ENCODE results near the gene PRAMEF17.
"Not testable (repeated sequence)": the region's sequence is repeated elsewhere in the genome, so short reads cannot be mapped to it uniquely, and the experiment has no call there.

GRCh38 chr1:13378983-13379382 is 10.4 kb upstream of the PRAMEF17 start:
- TF ChIP-seq EP300 (IDR thresholded peaks at IDR 0.05; ENCODE audit: borderline replicate concordance in 1 of 2, control insufficient read depth in 1 of 2, low read depth in 2 of 2, low read length in 2 of 2); POLR2A (IDR thresholded peaks at IDR 0.05; ENCODE audit: low read depth, low read length); TAF1 (IDR thresholded peaks at IDR 0.05; ENCODE audit: borderline replicate concordance, low read depth, low read length); ESRRA (IDR thresholded peaks at IDR 0.05; ENCODE audit: low read length); MAX (IDR thresholded peaks at IDR 0.05; ENCODE audit: low read depth, low read length); CTCF (IDR thresholded peaks at IDR 0.05 in 2 of 3, conservative IDR thresholded peaks at IDR 0.05 in 1 of 3; ENCODE audit: control insufficient read depth in 2 of 3, extremely low read depth in 1 of 3, insufficient read depth in 1 of 3, low read depth in 3 of 3, low read length in 3 of 3): not testable (repeated sequence)
